WI38 (cell line): ENCODE results near the gene SIK2.

Experiments used
- H3K4me3 ChIP-seq: 2 replicates; pipeline ENCODE4 v1.5.1; 2011; ENCODE audit warnings: low read depth, mild to moderate bottlenecking, control low read depth, low read length
- TF ChIP-seq, protein P1 (sequence below): IDR thresholded peaks from 2 replicates; pipeline ENCODE4 v1.5.1; 2012; ENCODE audit warnings: low read depth, mild to moderate bottlenecking, control low read depth, low read length

The SIK2 gene

DNA sequence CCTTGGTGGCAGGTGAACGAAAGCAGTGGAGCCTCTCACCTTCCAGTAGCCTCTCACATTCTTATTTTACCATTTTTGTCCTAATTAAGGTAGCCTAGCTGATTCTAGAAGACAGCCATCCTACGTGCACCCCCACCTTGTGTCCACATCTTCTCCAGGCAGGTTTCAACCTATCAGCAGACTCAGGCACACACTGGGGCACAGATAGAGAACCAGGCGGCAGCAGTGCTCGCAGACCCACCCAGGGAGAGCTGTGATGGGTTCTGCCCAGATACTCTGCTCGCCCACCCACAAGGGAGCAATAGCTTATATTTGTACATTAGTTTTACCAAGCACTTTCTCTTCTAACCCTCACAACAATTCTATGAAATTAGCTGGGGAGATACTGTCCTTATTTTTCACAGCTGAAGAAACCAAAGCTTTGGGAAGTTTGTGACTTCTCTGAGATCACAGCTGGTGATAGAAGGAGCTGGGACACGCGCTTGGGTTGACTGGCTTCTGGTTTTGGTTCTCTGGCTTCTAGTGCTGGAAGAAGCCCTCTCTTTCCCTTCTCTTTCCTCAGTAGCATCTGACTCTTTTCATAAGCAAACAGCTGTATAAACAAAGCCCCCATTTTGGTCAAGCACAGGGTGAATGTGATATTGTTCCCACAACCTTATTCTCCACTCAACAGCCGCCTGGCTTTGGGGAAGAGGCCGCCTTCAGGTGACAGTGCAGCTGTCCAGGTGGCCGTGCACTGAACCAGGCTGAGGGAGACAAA lies 127.0 kb downstream of the SIK2 start:
- TF ChIP-seq, protein P1, sequence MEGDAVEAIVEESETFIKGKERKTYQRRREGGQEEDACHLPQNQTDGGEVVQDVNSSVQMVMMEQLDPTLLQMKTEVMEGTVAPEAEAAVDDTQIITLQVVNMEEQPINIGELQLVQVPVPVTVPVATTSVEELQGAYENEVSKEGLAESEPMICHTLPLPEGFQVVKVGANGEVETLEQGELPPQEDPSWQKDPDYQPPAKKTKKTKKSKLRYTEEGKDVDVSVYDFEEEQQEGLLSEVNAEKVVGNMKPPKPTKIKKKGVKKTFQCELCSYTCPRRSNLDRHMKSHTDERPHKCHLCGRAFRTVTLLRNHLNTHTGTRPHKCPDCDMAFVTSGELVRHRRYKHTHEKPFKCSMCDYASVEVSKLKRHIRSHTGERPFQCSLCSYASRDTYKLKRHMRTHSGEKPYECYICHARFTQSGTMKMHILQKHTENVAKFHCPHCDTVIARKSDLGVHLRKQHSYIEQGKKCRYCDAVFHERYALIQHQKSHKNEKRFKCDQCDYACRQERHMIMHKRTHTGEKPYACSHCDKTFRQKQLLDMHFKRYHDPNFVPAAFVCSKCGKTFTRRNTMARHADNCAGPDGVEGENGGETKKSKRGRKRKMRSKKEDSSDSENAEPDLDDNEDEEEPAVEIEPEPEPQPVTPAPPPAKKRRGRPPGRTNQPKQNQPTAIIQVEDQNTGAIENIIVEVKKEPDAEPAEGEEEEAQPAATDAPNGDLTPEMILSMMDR: no peak
- no peak overlapping the region for H3K4me3 ChIP-seq

DNA sequence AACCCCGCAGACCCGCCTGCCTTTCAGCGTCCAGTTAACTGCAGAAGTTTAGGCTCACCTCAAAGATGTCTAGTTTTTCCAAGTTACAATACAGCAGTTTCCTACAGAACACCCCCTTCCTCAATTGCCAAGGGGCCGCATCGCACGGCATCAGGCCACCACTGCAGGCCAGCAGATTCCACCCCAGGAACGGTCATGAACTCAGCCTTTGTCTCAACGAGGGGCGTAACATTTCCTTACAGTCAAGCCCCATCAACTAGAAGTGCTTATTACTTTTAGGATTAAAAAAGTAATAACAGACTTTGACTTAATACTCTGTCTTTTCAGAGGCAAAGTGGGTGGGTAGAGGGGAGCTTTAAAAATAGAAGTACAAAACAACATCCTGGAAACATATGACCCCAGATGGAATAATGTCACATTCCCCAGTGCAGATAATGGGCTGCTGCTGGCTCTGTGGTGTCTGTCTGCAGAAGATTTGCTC lies 127.6 kb downstream of the SIK2 start:
- H3K4me3 ChIP-seq: no peak overlapping the region
- TF ChIP-seq, protein P1: no peak

DNA sequence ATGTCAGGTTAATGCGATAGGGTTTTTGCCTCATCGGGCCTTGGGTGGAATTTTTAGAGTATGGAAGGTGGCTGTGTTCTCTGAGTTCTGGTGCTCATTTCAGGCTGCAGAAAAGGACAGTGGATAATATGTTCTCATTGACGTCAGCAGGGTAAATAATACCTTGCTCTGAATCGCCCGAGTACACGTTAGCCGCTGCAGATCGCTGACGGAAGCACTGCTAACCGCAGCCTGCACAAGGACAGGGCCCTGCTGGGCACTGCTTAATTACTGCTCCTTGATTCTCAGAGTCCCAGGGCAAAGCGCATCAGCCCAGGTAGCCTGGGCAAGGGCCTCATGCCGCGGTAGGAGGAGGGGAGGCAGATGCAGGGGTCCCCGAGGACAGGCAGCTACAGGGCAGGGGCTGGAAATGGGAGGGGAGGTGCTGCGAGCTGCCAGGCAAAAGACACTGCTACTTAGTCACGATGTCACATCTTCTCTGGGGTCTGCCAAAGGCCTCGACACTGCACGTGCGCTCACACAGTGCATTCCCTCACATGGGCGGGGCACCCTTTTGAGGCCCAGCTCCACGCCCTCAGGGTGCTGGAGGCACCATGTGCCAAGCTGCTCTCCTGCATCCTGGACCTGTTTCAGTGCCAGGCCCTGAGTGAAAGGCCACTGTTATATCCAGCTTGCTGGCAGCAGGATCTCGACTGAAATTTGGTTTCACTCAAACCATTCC lies 128.8 kb downstream of the SIK2 start:
- no peak overlapping the region for H3K4me3 ChIP-seq
- TF ChIP-seq, protein P1: no peak

DNA sequence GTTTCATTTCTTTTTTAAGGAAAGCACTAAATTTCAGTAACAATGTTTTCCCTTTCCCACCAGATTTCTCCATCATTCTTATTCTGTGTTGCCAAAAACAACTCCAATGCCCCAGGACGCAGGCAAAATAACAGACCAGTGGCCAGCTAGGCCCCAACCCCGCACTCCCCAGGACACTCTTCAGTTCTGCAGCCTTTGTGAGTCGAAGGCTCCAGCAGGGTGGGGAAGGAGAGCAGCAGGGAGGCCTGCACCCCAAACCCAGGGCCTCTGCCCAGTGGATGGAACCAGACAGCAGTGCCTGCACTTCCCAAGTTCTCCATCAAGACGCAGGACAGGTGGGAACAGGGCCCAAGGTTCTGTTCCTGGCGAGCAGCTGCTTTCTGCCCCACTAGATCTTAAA lies 129.6 kb downstream of the SIK2 start:
- no peak overlapping the region for H3K4me3 ChIP-seq
- TF ChIP-seq, protein P1: no peak

DNA sequence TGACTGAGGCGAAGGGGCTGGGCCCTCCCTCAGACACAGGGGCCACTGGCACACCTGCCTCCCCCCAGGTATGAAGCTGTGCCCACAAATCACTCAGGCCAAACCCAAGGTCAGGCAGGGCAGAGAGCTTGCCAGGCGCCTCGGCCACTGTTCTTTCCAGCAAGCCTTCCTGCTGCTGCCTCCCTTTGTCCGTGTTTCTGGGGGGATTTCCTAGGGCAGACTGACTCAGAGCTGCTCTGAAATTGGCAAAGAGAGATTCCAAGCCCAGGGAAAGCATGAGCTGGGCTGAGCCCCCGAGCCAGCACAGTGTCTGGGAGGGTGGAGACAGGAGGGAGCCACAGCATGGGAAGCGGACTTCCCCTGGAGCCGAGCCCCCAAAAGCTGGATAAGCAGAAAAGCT lies 130.8 kb downstream of the SIK2 start:
- TF ChIP-seq, protein P1: no peak
- H3K4me3 ChIP-seq: no peak overlapping the region

DNA sequence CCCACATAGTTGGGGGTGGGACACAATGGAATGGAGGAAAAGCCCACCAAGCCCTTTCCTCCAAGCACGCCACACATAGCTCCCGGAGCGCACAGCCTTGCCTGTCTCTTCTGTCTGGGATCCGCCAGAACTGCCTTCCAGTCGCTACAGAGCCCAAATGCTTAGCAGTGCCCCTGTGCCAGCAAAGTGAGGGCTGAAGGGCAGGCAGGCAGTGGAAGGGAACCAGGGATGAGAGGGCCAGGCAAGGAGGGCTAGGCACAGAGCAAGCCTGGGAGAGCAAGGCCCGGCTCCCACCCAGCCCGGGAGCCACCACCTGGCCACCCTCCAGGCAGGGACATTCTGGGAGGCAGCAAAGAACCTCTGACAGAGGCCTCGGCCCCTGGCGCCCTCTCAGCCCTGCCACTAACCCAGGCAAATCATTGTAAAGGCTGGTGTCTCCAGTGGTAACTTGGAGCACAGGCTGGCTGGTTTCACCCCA lies 131.4 kb downstream of the SIK2 start:
- TF ChIP-seq, protein P1: no peak
- H3K4me3 ChIP-seq: no peak overlapping the region
